KBM-7 (cell line): ENCODE data around the gene EHD1.

Experiments
- DNase-seq: peaks from one replicate; pipeline ENCODE4 v3.0.0-alpha.2; 2015
- in situ Hi-C: fragments of 300-500 bp; cut with MboI; formaldehyde crosslinking; loops from 2 replicates; pipeline ENCODE4 v1.14.3; 2020; ENCODE audit warnings: low sequenced_read_pairs, low pct_unique_long_range_greater_than_20kb, mixed read lengths

Gene EHD1

GRCh38 chr11:64911142-64911541 lies 32.7 kb upstream of the EHD1 start:
- DNase-seq: no peak
- in situ Hi-C loops: no loop called here

GRCh38 chr11:64910451-64911093 lies 32.2 kb upstream of the EHD1 start:
- in situ Hi-C loops: no loop called here
- DNase-seq: no peak

GRCh38 chr11:64909653-64910343 lies 31.4 kb upstream of the EHD1 start:
- in situ Hi-C loops: no loop called here
- DNase-seq: no peak

GRCh38 chr11:64908766-64909165 lies 30.3 kb upstream of the EHD1 start:
- in situ Hi-C loops: no loop called here
- DNase-seq: no peak

GRCh38 chr11:64906314-64906635 lies 27.9 kb upstream of the EHD1 start:
- no peak for DNase-seq
- in situ Hi-C loops: no loop called here

GRCh38 chr11:64905516-64906313 lies 27.3 kb upstream of the EHD1 start:
- no peak for DNase-seq
- in situ Hi-C loops: no loop called here

- DNase-seq: no peak
- in situ Hi-C loops: no loop called here
These were observed 24.9 kb upstream of the EHD1 start for GRCh38 chr11:64903291-64903833.

GRCh38 chr11:64902102-64902900 lies 23.9 kb upstream of the EHD1 start:
- in situ Hi-C loops: no loop called here

GRCh38 chr11:64900774-64901173 lies 22.4 kb upstream of the EHD1 start:
- no peak for DNase-seq
- in situ Hi-C loops: no loop called here

More at GRCh38 chr11:64902102-64902900, 23.9 kb upstream of the EHD1 start:
- DNase-seq: no peak

GRCh38 chr11:64900263-64900678 lies 21.9 kb upstream of the EHD1 start:
- in situ Hi-C loops: no loop called here

GRCh38 chr11:64898541-64898940 lies 20.1 kb upstream of the EHD1 start:
- in situ Hi-C loops: no loop called here
- DNase-seq: no peak

More at GRCh38 chr11:64900263-64900678, 21.9 kb upstream of the EHD1 start:
- DNase-seq: no peak

GRCh38 chr11:64898076-64898445 lies 19.6 kb upstream of the EHD1 start:
- in situ Hi-C loops: no loop called here
- DNase-seq: no peak

- no peak for DNase-seq
- in situ Hi-C loops: no loop called here
These were observed 19.1 kb upstream of the EHD1 start for GRCh38 chr11:64897381-64898075.

GRCh38 chr11:64896448-64897022 lies 18.1 kb upstream of the EHD1 start:
- in situ Hi-C loops: no loop called here
- no peak for DNase-seq

GRCh38 chr11:64894812-64895452 lies 16.5 kb upstream of the EHD1 start:
- in situ Hi-C loops: no loop called here
- no peak for DNase-seq

- in situ Hi-C loops: no loop called here
- DNase-seq: peak; percentile 74
These were observed 15.8 kb upstream of the EHD1 start for GRCh38 chr11:64894070-64894811.
